Effector CD4-positive, alpha-beta T cell (primary cell): ENCODE results near the gene NCAPD3.
"Not testable (repeated sequence)": the region's sequence is repeated elsewhere in the genome, so short reads cannot be mapped to it uniquely, and the experiment has no call there.

Experiments
- DNase-seq: peaks from one replicate; pipeline ENCODE4 v3.0.0-alpha.2; 2020

Gene NCAPD3

DNA sequence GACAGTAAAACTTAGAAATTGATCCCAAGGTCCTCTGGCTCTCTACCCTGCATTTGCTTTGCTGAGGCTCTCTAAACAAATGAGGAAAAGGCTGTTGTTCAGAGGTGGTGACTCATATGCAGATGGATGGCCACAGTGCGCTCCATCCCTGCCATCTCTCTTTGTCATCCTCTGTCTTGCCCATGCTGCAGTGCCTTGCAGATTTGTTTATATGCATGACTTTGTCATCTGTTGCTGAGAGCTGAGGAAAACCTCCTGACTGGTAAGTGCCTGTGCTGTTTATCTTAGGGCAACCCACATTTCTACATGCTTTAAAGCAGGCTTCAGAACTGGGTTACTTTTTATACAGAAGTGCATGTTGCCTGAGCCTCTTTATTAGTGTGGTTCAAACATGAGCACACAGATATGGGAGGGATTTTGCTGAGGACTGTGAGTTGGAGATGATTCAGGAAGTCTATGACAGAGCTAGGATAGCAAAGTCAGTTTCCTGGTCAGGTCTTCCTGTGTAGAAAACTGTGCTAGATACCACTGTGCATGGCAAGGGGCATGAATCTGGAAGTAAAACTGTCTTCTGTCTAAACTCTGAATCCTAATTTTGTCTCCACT lies 97.4 kb downstream of the NCAPD3 start:
- DNase-seq: no peak

DNA sequence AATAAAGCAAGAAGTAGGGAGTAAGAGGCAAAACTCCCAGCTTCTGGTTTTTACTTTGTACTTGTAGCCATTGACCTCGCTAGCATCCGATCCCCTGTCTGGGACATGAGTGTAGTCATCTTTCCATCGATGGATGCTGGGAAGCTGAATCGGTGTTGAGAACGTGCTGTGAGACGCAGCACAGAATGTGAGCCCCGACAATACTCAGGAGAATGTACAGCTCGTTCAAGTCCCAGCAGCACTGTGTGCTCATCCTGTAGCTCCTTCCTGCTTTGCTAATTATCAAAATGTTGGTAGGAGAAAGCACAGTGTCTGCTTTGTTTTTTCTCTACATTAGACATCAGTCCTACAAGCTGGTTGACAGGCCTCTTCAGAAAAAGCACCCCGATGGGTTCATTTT lies 98.3 kb downstream of the NCAPD3 start:
- no peak for DNase-seq

GRCh38 chr11:134124660-134125451 lies 98.9 kb downstream of the NCAPD3 start:
- DNase-seq: no peak

GRCh38 chr11:134120921-134121526 lies 102.7 kb downstream of the NCAPD3 start:
- no peak for DNase-seq

DNA sequence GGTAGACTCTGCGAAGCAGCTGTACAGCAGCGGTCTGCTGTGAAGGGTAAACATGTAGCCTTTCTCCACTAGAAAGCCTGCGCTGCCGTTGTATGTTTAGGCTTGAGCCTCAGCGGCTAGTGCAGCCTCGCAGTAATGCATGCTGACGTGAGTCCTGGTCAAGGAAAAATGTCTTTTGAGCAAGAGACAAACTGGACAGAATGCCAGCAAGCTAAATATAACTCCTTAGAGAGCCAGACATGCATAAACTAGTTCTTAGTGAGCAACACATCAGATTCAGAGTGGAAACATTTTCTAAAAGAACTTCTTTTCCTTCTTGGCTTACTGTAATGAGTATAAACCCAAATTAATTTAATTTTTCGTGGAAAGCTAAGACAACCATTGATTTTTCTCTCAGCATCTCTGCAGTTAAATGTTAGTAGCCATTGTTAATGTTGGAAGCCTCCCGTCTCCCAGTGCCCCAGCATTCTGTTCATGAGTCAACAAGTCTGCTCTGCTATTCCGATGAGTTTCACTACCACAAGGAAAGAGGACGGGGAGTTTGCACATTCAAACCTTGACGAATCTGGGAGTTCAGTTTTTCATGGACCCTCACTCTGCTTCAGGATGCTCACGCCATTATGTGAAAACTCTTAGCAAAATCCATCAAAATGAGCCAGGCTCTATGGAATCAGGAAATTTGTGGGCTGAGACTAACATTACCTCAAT lies 103.5 kb downstream of the NCAPD3 start:
- no peak for DNase-seq

DNA sequence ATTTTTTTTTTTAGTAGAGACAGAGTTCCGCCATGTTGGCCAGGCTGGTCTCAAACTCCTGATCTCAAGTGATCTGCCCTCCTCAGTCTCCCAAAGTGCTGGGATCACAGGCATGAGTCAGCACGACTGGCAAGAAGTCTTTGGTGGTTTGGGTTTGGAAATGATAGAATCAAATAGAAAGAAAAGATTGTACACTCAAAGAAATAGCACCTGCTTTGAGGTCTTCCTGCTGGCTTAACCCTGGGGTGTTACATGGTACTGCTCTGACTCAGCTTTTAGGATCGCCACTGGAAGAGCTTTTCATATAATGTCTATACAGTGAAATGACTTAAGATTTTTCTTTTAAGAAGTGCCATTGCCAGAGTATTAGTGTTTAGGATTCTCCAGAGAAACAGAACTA lies 104.7 kb downstream of the NCAPD3 start:
- DNase-seq: no peak

DNA sequence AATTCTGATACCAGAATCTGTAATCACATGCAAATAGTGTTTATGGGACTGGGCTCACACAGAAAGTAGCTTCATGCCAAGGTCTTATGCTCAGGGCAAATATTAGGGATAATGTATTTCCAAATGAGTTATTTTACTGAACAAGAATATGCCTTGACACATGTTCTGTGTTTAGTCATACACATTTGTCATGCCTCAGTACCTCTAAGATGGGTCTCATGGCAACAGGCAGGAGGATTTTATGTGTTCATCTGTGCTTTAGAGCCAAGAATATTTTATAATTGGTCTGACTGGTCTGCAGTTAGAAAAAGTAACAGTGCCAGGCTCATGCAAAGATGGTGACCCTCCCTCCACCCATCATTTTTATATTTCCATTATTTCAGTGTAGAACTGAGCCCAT lies 105.8 kb downstream of the NCAPD3 start:
- no peak for DNase-seq

GRCh38 chr11:134116210-134116609 lies 107.6 kb downstream of the NCAPD3 start:
- DNase-seq: no peak

GRCh38 chr11:134113787-134114186 lies 110.0 kb downstream of the NCAPD3 start:
- DNase-seq: not testable (repeated sequence)

GRCh38 chr11:134110252-134110815 lies 113.4 kb downstream of the NCAPD3 start:
- DNase-seq: no peak
